SJCRH30 (cell line): Measurements from ENCODE around the gene TNNT1. TPM values are rescaled to one million over a fixed set of nuclear protein-coding genes. Genes with fewer than 3 reads are reported as not detected.

Experiments used
- DNase-seq, 2 experiments: peaks; one replicate each; pipeline ENCODE4 v3.0.0-alpha.2; 2015 to 2020
- H3K27ac ChIP-seq: fragments of 250-450 bp; sonication (Bioruptor Pico); 2 replicates; pipeline ENCODE4 v1.5.1; 2020; ENCODE audit warnings: mild to moderate bottlenecking, moderate library complexity
- H3K27me3 ChIP-seq: fragments of 250-450 bp; sonication (Bioruptor Pico); 2 replicates; pipeline ENCODE4 v1.5.1; 2020; ENCODE audit warnings: mild to moderate bottlenecking, moderate library complexity
- H3K36me3 ChIP-seq: fragments of 250-450 bp; sonication (Bioruptor Pico); 2 replicates; pipeline ENCODE4 v1.5.1; 2020; ENCODE audit warnings: mild to moderate bottlenecking, moderate library complexity
- H3K4me1 ChIP-seq: fragments of 250-450 bp; sonication (Bioruptor Pico); 2 replicates; pipeline ENCODE4 v1.5.1; 2020; ENCODE audit warnings: mild to moderate bottlenecking, moderate library complexity
- H3K4me3 ChIP-seq: fragments of 250-450 bp; sonication (Bioruptor Pico); 2 replicates; pipeline ENCODE4 v1.5.1; 2020; ENCODE audit warnings: mild to moderate bottlenecking, moderate library complexity
- H3K9me3 ChIP-seq: fragments of 250-450 bp; sonication (Bioruptor Pico); replicated peaks from 2 replicates; pipeline ENCODE4 v1.5.1; 2020; ENCODE audit warnings: mild to moderate bottlenecking, moderate library complexity
- total RNA-seq: library from RNA; depleted of rRNA; stranded (reverse); fragments of >200 nt; shearing (Covaris generic); gene quantifications from 2 replicates; pipeline ENCODE4 v1.2.3, GENCODE V29; 2014

TNNT1 gene
- total RNA-seq, 1 experiment from 2014 or later, result 612 TPM

DNA sequence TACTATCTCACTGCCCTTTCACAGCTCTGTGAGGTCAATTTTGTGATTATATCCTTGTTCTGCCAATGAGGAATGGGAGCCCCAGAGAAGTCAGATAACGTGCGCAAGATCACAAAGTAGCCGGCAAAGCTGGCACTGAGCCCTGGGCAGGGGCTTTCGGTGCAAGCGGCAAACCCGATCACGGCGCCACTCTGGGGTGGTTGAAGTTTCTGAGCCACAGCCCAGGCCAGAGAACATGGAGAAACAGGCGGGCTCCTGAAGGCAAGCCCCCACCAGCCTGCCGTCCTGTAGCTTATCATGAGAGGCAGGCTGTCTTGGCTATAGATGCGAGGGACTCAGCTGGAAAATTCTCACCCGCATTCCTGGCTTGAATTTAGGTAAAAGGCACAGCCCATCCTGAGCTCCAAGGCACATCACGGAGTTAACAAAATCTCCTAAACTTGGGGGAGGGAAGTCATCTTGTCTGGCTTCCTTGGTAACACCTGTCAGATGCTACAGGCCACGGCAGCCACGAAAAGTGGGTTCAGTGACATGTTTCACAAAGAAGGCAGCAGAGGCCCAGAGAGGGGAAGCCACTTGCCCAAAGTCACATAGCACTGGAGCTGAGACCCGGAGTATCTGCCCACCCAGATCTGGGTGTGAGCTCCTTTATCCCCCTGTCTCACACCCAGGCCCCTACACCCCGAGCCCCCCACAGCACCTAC lies 12.5 kb downstream of the TNNT1 start:
- peaks cover 63% of the 10 kb centered on the region for H3K36me3 ChIP-seq
- DNase-seq, result no peak
- H3K27me3 ChIP-seq, result no peaks in the 10 kb centered on the region
- no peak overlapping the region for H3K27ac ChIP-seq
- no peaks in the 10 kb centered on the region for H3K9me3 ChIP-seq
- no peaks in the 10 kb centered on the region for H3K4me1 ChIP-seq
- H3K4me3 ChIP-seq, result no peak overlapping the region

DNA sequence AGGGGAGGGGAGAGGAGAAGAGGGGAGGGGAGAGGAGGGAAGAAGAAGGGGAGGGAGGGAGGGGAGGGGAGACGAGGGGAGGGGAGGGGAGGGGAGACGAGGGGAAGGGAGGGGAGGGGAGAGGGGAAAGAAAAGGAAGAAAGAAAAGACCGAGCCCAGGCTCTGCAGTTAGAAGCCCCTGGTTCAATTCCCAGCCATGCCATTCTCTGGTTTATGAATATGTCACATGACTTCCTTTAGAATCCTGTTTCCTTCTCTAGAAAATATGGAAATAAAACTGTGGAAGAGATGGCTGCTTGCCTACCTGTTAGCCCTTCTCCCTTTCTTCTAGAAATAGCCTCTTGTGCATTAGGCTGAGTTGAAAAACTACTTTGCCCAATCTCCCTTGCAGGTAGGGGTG lies 14.3 kb downstream of the TNNT1 start:
- Histone ChIP-seq H3K27ac (no peak overlapping the region), H3K9me3 (no peaks in the 10 kb centered on the region), H3K4me3 (no peak overlapping the region), H3K36me3 (peaks cover 49% of the 10 kb centered on the region), H3K27me3 (no peaks in the 10 kb centered on the region), H3K4me1 (no peaks in the 10 kb centered on the region)
- DNase-seq, result no peak

DNA sequence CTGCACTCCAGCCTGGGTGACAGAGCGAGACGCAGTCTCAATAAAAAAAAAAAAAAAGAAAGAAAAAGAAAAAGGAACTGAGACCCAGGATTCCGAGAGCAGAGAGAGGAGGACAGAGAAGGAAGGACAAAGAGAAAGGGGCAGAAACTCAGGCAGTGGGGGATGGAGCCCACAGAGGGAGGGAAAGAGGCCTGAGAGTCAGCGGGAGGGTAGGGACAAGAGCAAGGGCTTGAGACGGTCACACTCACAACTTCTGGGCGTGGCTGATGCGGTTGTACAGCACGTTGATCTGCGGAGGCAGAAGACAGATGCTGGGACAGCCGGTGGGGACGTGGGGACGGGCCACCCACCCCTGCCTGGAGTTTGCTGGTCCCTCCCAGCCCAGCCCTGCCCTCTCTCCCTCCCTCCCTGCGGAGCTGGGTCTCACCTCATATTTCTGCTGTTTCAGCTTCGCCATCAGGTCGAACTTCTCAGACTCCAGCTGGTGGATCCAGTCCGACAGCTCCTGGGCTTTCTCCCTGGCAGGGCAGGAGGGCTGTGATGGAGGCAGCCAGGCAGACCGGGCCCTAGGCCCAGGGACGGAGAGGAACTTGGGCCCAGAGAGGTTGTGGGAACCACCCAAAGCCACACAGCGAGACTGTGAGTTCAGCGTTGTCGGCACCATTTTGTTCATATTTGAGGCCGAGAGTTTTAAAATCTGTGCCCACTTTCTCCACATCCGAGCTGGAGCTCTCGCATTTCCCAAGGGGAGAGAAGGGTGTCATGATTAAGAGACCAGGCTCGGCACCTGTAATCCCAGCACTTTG lies 15.2 kb downstream of the TNNT1 start:
- Histone ChIP-seq H3K4me3 (no peak overlapping the region), H3K4me1 (no peaks in the 10 kb centered on the region), H3K27me3 (no peaks in the 10 kb centered on the region), H3K36me3 (peaks cover 40% of the 10 kb centered on the region), H3K9me3 (no peaks in the 10 kb centered on the region), H3K27ac (no peak overlapping the region)
- no peak for DNase-seq

DNA sequence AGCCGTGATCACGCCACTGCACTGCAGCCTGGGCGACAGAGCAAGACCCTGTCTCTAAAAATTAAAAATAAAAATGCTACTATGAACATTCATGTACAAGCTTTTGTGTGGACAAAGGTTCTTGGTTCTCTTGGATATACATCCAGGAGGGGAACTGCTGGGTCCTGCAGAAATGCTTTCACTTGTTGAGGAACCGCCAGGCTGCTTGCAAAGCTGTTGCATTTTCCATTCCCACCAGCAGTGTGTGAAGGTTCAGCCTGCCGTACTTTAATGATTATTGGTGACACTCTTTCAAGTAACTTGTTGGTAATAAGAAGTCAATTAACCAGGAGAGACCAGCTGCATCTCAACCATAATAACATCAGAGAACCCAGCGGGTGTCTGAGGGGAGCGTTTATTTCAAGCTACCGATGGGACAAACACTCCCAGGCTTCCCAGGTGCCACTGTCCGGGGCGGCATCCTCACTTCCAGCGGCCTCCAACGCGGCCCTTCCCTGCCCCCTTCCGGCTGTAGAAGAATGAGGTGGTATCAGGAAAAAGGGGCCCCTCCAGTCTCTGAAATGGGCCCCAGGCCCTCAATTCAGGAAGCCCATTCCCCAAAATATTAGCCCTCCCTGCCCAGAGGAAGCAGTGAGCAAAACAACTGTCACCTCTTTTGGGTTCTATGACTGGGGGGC lies 16.4 kb downstream of the TNNT1 start:
- no peak overlapping the region for H3K27ac ChIP-seq

DNA sequence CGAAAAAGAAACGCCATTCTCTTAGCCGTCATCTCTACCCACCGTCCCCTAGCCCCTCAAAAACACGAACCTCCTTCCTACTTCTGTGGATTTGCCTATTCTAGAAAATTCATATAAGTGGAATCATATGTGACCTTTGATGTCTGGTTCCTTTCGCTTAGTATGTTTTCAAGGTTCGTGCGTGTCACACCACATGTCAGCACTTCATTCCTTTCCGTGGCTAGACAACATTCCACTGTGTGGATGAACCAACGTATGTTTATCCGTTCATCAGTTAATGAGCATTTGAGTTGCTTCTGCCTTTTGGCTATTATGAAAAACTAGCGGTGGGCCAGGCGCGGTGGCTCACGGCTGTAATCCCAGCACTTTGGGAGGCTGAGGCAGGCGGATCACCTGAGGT lies 17.6 kb downstream of the TNNT1 start:
- no peaks in the 10 kb centered on the region for H3K27me3 ChIP-seq
- no peak overlapping the region for H3K4me3 ChIP-seq
- no peak overlapping the region for H3K27ac ChIP-seq
- no peaks in the 10 kb centered on the region for H3K9me3 ChIP-seq
- DNase-seq, result no peak
- peaks cover 28% of the 10 kb centered on the region for H3K36me3 ChIP-seq
- no peaks in the 10 kb centered on the region for H3K4me1 ChIP-seq

More for the DNA sequence above, 16.4 kb downstream of the TNNT1 start:
- peaks cover 30% of the 10 kb centered on the region for H3K36me3 ChIP-seq
- no peaks in the 10 kb centered on the region for H3K4me1 ChIP-seq
- no peak overlapping the region for H3K4me3 ChIP-seq
- H3K27me3 ChIP-seq, result no peaks in the 10 kb centered on the region
- H3K9me3 ChIP-seq, result no peaks in the 10 kb centered on the region
- no peak for DNase-seq

DNA sequence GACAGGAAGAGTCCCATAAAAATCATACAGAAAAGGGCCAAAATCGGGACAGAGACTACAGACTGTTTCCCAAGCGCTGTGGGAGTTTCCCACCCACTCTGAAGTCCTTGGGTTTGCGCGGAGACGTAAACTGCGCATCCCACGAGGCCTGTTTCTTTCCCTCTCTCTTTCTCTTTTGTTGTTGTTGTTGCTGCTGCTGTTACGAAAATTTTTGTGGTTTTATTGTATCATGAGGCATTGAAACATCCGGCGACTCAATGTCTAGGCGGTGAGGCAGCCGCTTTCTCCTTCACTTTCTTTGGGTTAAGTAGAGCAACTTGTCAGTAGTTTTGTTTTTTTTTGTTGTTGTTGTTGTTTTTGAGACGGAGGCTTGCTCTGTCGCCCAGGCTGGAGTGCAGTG lies 30.0 kb downstream of the TNNT1 start:
- no peak for DNase-seq
- Histone ChIP-seq H3K36me3 (no peaks in the 10 kb centered on the region), H3K4me3 (no peak overlapping the region), H3K9me3 (no peaks in the 10 kb centered on the region), H3K4me1 (0 out of 2 replicates have a peak, but pooled peaks cover 5% of the 10 kb centered on the region), H3K27ac (no peak overlapping the region), H3K27me3 (no peaks in the 10 kb centered on the region)

DNA sequence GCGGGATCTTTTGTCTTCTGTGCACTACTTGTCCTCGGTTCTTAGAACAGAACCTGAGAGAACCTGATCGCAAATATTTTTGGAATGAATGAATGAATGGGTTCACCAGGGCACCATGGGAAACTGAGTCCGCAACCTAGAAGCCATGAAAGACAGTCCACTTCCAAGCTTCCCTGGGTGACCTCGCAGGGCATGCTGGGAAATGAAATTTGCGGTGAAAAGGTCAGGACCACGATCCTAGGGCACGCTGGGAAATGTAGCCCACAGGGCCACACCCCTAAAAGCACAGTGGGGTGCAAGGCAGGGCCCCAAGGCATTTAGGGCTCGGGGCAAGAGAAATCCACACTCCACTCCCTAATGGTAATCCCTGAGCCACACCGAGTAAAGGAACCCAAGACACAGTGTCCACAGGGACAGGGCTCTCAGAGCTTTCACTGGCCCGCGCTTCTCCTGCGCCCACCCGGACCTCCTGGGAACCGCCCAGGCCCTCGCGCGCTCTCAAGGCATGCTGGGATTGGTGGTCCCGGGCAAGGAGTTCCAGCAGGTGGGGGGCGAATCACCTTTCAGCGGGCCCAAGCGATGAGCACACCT lies 30.5 kb downstream of the TNNT1 start:
- H3K36me3 ChIP-seq, result no peaks in the 10 kb centered on the region
- H3K9me3 ChIP-seq, result no peaks in the 10 kb centered on the region
- peak overlapping the region; percentile 57; the same call in 1 of the 2 replicates for H3K27ac ChIP-seq
- DNase-seq, result peak in 1 of 2 experiments; percentile 55
- peak overlapping the region; percentile 68 for H3K4me3 ChIP-seq
- no peaks in the 10 kb centered on the region for H3K27me3 ChIP-seq
- H3K4me1 ChIP-seq, result peaks cover 8% of the 10 kb centered on the region; the same call in 1 of the 2 replicates

DNA sequence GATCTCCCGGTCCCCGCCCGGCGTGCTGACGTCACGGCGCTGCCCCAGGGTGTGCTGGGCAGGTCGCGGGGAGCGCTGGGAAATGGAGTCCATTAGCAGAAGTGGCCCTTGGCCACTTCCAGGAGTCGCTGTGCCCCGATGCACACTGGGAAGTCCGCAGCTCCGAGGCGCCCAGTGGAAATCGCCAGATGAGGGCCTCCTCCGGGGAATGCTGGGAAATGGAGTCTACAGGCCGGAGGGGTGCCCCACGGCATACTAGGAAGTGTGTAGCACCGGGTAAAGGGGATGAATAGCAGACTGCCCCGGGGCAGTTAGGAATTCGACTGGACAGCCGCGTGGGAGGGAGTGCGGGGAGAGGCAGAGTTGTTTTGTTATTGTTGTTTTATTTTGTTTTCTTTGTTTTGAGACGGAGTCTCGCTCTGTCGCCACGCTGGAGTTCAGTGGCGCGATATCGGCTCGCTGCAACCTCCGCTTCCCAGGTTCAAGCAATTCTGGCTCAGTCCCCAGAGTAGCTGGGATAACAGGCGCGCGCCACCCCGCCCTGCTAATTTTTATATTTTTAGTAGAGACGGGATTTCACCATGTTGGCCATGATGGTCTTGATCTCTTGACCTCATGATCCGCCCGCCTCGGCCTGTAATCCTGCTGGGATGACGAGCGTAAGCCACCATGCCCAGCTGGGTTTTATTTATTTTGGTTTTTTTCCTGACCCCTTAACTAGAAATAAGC lies 31.2 kb downstream of the TNNT1 start:
- Histone ChIP-seq H3K27ac (peak overlapping the region; percentile 57), H3K36me3 (no peaks in the 10 kb centered on the region), H3K27me3 (no peaks in the 10 kb centered on the region), H3K4me3 (peak overlapping the region; percentile 68), H3K4me1 (peaks cover 13% of the 10 kb centered on the region; the same call in 1 of the 2 replicates), H3K9me3 (no peaks in the 10 kb centered on the region)
- peak; percentile 98 for DNase-seq

DNA sequence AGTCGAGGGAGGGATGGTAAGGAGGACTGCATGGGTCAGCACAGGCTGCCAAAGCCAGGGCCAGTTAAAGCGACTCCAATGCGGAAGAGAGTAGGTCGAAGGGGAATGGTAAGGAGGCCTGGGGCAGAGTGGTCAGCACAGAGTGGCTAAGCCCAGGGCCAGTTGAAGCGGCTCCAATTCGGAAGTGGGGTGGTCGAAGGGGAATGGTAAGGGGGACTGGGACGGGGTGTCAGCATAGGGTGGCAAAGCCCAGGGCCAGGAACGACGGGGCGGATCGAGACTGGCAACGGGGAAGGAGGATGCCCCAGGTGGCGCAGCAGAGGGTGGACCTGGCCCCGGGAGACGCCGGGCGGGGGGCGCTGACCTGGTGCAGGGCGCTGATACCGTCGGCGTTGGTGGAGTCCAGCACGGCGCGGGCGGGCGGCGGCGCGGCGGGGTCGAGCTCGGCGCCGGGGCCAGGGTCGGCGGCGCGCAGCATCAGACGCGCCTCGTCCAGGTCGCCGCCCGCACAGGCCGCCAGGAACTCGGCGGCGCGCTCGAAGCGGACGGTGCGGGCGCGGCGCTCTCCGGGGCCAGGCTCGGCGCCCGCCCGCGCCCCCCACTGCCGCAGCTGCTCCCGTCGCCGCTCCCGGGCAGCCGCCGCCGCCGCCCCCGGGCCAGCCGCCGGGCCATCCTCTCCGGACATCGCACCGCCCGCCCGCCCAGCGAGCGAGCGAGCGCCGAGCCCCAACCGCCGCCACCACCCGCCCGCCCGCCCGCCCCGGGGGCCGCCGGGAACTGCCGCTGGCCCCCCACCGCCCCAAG lies 31.9 kb downstream of the TNNT1 start, which contains the start of gene PPP1R12C:
TSS of gene PPP1R12C (minus strand) at position 779 of the 804 bp plus-strand sequence. CDS start at position 685, 94 bp downstream.
- H3K4me3 ChIP-seq, result peak within 1 kb of the TSS; percentile 71
- H3K4me1 ChIP-seq, result peaks cover 13% of the 10 kb centered on the region; the same call in 1 of the 2 replicates
- peak within 1 kb of the TSS; percentile 57 for H3K27ac ChIP-seq
- no peaks in the 10 kb centered on the region for H3K27me3 ChIP-seq
- no peak for DNase-seq
- H3K9me3 ChIP-seq, result no peaks in the 10 kb centered on the region
- no peaks in the 10 kb centered on the region for H3K36me3 ChIP-seq

DNA sequence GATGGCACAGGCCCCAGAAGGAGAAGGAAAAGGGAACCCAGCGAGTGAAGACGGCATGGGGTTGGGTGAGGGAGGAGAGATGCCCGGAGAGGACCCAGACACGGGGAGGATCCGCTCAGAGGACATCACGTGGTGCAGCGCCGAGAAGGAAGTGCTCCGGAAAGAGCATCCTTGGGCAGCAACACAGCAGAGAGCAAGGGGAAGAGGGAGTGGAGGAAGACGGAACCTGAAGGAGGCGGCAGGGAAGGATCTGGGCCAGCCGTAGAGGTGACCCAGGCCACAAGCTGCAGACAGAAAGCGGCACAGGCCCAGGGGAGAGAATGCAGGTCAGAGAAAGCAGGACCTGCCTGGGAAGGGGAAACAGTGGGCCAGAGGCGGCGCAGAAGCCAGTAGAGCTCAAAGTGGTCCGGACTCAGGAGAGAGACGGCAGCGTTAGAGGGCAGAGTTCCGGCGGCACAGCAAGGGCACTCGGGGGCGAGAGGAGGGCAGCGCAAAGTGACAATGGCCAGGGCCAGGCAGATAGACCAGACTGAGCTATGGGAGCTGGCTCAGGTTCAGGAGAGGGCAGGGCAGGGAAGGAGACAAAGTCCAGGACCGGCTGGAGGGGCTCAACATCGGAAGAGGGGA lies 32.7 kb downstream of the TNNT1 start:
- peak; percentile 43 to 50 for DNase-seq
- Histone ChIP-seq H3K36me3 (no peaks in the 10 kb centered on the region), H3K27me3 (no peaks in the 10 kb centered on the region), H3K4me3 (peak overlapping the region; percentile 71), H3K27ac (no peak overlapping the region), H3K4me1 (peaks cover 13% of the 10 kb centered on the region; the same call in 1 of the 2 replicates), H3K9me3 (no peaks in the 10 kb centered on the region)

DNA sequence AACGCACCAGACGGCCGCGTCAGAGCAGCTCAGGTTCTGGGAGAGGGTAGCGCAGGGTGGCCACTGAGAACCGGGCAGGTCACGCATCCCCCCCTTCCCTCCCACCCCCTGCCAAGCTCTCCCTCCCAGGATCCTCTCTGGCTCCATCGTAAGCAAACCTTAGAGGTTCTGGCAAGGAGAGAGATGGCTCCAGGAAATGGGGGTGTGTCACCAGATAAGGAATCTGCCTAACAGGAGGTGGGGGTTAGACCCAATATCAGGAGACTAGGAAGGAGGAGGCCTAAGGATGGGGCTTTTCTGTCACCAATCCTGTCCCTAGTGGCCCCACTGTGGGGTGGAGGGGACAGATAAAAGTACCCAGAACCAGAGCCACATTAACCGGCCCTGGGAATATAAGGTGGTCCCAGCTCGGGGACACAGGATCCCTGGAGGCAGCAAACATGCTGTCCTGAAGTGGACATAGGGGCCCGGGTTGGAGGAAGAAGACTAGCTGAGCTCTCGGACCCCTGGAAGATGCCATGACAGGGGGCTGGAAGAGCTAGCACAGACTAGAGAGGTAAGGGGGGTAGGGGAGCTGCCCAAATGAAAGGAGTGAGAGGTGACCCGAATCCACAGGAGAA lies 33.5 kb downstream of the TNNT1 start:
- Histone ChIP-seq H3K4me3 (peak overlapping the region; percentile 71), H3K27ac (no peak overlapping the region), H3K4me1 (peaks cover 13% of the 10 kb centered on the region; the same call in 1 of the 2 replicates), H3K27me3 (no peaks in the 10 kb centered on the region), H3K36me3 (no peaks in the 10 kb centered on the region), H3K9me3 (no peaks in the 10 kb centered on the region)
- no peak for DNase-seq

DNA sequence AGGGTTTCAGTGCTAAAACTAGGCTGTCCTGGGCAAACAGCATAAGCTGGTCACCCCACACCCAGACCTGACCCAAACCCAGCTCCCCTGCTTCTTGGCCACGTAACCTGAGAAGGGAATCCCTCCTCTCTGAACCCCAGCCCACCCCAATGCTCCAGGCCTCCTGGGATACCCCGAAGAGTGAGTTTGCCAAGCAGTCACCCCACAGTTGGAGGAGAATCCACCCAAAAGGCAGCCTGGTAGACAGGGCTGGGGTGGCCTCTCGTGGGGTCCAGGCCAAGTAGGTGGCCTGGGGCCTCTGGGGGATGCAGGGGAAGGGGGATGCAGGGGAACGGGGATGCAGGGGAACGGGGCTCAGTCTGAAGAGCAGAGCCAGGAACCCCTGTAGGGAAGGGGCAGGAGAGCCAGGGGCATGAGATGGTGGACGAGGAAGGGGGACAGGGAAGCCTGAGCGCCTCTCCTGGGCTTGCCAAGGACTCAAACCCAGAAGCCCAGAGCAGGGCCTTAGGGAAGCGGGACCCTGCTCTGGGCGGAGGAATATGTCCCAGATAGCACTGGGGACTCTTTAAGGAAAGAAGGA lies 34.4 kb downstream of the TNNT1 start:
- H3K4me1 ChIP-seq, result peaks cover 13% of the 10 kb centered on the region; the same call in 1 of the 2 replicates
- H3K36me3 ChIP-seq, result no peaks in the 10 kb centered on the region
- H3K27me3 ChIP-seq, result no peaks in the 10 kb centered on the region
- no peak for DNase-seq
- no peak overlapping the region for H3K4me3 ChIP-seq
- no peaks in the 10 kb centered on the region for H3K9me3 ChIP-seq
- no peak overlapping the region for H3K27ac ChIP-seq
